Body of pancreas (tissue), 4 donors: ENCODE measurements around the gene USP17L18. TPM values are rescaled to one million over a fixed set of nuclear protein-coding genes. Genes with fewer than 3 reads are reported as not detected.
"Not testable (repeated sequence)": the region's sequence is repeated elsewhere in the genome, so short reads cannot be mapped to it uniquely, and the experiment has no call there.

ENCODE experiments used
- ATAC-seq: fragments of 150-250 bp; one replicate; pipeline ENCODE4 v1.9.1; 2016
- DNase-seq, 4 donors: peaks; one replicate each; pipeline ENCODE4 v3.0.0-alpha.2; 2019
- H3K27ac ChIP-seq, 4 donors: fragments of 200-600 bp; sonication (generic); 1 replicate in 3 of 4; 2 replicates in 1 of 4; pipeline versions ENCODE4 v1.5.1 to v1.6.1; 2016 to 2019; ENCODE audit warnings: mild to moderate bottlenecking in 1 of 4, mixed read lengths in 1 of 4, moderate library complexity in 1 of 4
- H3K27me3 ChIP-seq, 2 donors: fragments of 200-600 bp; sonication (generic); one replicate each; pipeline ENCODE4 v1.6.0; 2016; ENCODE audit warnings: mild to moderate bottlenecking in 1 of 2
- H3K36me3 ChIP-seq, 2 donors: fragments of 200-600 bp; sonication (generic); replicated peaks in 1 of 2; 2 replicates each; pipeline ENCODE4 v1.5.1; 2016; ENCODE audit warnings: low read depth in 2 of 2; ENCODE audit not compliant: insufficient read depth in 1 of 2
- H3K4me1 ChIP-seq: fragments of 200-600 bp; sonication (generic); one replicate; pipeline ENCODE4 v1.6.0; 2016
- H3K4me3 ChIP-seq, 2 donors: fragments of 200-600 bp; sonication (generic); 1 replicate in 1 of 2; 2 replicates in 1 of 2; pipeline ENCODE4 v1.5.1; 2016 to 2019
- H3K9me3 ChIP-seq, 3 donors: fragments of 200-600 bp; sonication (generic); 1 replicate in 2 of 3; 2 replicates in 1 of 3; pipeline ENCODE4 v1.5.1; 2016
- WGBS, 2 donors: methylation state at CpG; one replicate each; pipeline ENCODE4 v1.1.5; 2017; 5-methylcytosine and 5-hydroxymethylcytosine counted together
- intact Hi-C: fragments of 100-400 bp; cut with DNase I; formaldehyde crosslinking; loops from one replicate; pipeline ENCODE4 v1.15.1; 2023
- total RNA-seq, 2 donors: library from RNA; depleted of rRNA; stranded (reverse); fragments of >200 nt; gene quantifications; one replicate each; pipeline ENCODE4 v1.1.0, GENCODE V29; 2016

USP17L18 gene, protein sequence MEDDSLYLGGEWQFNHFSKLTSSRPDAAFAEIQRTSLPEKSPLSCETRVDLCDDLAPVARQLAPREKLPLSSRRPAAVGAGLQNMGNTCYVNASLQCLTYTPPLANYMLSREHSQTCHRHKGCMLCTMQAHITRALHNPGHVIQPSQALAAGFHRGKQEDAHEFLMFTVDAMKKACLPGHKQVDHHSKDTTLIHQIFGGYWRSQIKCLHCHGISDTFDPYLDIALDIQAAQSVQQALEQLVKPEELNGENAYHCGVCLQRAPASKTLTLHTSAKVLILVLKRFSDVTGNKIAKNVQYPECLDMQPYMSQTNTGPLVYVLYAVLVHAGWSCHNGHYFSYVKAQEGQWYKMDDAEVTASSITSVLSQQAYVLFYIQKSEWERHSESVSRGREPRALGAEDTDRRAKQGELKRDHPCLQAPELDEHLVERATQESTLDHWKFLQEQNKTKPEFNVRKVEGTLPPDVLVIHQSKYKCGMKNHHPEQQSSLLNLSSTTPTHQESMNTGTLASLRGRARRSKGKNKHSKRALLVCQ
- not detected for total RNA-seq

DNA sequence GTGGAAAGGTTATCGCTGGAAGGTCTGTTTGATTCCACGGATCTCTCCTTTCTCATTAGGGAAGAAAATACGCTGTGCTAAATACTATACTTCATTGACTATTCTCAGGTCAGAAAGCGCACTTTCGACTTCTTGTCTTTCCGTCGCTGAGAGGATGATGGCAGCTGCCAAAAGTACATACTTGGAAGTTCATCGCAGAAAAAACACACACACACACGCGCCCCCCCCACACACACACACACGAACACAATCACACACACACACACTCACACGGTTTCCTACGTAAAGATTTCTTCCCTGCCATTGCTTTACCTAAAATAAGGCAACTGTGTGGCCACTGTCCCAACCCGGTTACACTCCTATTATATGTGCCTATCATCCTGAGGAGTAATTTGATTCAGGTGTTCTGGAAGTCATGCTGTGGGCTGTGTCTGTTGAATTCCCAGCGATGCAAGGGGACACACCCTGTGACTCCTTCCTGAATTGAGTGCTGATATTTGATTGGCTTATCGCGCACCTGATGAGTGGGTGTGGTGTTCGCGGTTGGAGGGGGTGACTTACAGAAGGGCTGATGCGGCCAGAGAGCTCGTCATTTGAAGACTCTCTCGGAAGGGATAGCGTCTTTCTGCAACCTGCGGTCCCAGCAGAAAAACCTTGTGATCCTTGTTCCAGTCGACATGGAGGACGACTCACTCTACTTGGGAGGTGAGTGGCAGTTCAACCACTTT is at the start of gene USP17L18:
Gene USP17L18 (plus strand): TSS at position 678 of the 728 bp plus-strand sequence. CDS start 0 bp downstream, at position 678.
- H3K4me3 ChIP-seq, H3K36me3 ChIP-seq, H3K27ac ChIP-seq, H3K27me3 ChIP-seq, H3K4me1 ChIP-seq, ATAC-seq, intact Hi-C loops, H3K9me3 ChIP-seq: not testable (repeated sequence)
- peak; percentile 1 to 20 (median 6) for DNase-seq
- WGBS, 2 donors = 74 to 82% methylated on average over 10 to 11 of the region's 26 CpGs

DNA sequence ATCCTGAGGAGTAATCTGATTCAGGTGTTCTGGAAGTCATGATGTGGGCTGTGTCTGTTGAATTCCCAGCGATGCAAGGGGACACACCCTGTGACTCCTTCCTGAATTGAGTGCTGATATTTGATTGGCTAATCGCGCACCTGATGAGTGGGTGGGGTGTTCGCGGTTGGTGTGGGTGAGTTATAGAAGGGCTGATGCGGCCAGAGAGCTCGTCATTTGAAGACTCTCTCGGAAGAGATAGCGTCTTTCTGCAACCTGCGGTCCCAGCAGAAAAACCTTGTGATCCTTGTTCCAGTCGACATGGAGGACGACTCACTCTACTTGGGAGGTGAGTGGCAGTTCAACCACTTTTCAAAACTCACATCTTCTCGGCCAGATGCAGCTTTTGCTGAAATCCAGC is 38.1 kb upstream of the USP17L18 start, which contains the start of gene USP17L10:
Gene USP17L10 (plus strand): TSS at position 301 of the 400 bp plus-strand sequence. CDS start 0 bp downstream, at position 301.
- H3K27ac ChIP-seq, H3K4me3 ChIP-seq, H3K36me3 ChIP-seq, H3K27me3 ChIP-seq, DNase-seq, H3K4me1 ChIP-seq, intact Hi-C loops, ATAC-seq, H3K9me3 ChIP-seq: not testable (repeated sequence)
- 43% methylated on average over 3 of the region's 13 CpGs; no CpG with 5 or more reads in 1 of the 2 donors for WGBS, 2 donors

DNA sequence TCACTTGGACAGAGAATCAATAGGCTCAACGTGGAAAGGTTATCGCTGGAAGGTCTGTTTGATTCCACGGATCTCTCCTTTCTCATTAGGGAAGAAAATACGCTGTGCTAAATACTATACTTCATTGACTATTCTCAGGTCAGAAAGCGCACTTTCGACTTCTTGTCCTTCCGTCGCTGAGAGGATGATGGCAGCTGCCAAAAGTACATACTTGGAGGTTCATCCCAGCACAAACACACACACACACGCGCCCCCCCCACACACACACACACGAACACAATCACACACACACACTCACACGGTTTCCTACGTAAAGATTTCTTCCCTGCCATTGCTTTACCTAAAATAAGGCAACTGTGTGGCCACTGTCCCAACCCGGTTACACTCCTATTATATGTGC is 33.7 kb upstream of the USP17L18 start:
- H3K36me3 ChIP-seq, H3K27ac ChIP-seq, intact Hi-C loops, H3K4me1 ChIP-seq, H3K27me3 ChIP-seq, ATAC-seq, H3K4me3 ChIP-seq, H3K9me3 ChIP-seq: not testable (repeated sequence)
- DNase-seq = peak in 1 of 4 donors; percentile 3
- 62 to 71% methylated on average over 10 of the region's 14 CpGs for WGBS, 2 donors

DNA sequence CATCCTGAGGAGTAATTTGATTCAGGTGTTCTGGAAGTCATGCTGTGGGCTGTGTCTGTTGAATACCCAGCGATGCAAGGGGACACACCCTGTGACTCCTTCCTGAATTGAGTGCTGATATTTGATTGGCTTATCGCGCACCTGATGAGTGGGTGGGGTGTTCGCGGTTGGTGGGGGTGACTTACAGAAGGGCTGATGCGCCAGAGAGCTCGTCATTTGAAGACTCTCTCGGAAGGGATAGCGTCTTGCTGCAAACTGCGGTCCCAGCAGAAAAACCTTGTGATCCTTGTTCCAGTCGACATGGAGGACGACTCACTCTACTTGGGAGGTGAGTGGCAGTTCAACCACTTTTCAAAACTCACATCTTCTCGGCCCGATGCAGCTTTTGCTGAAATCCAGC is 33.3 kb upstream of the USP17L18 start, which contains the start of gene USP17L11:
Gene USP17L11 (plus strand): TSS at position 301 of the 400 bp plus-strand sequence. CDS start 0 bp downstream, at position 301.
- H3K36me3 ChIP-seq, DNase-seq, H3K27ac ChIP-seq, H3K9me3 ChIP-seq, ATAC-seq, H3K27me3 ChIP-seq, H3K4me1 ChIP-seq, H3K4me3 ChIP-seq, intact Hi-C loops: not testable (repeated sequence)
- no CpG with 5 or more reads among the region's 14 CpGs for WGBS, 2 donors

DNA sequence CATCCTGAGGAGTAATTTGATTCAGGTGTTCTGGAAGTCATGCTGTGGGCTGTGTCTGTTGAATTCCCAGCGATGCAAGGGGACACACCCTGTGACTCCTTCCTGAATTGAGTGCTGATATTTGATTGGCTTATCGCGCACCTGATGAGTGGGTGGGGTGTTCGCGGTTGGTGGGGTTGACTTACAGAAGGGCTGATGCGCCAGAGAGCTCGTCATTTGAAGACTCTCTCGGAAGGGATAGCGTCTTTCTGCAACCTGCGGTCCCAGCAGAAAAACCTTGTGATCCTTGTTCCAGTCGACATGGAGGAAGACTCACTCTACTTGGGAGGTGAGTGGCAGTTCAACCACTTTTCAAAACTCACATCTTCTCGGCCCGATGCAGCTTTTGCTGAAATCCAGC is 28.6 kb upstream of the USP17L18 start, which contains the start of gene USP17L12:
Gene USP17L12 (plus strand): TSS at position 301 of the 400 bp plus-strand sequence. CDS start 0 bp downstream, at position 301.
- ATAC-seq, H3K4me1 ChIP-seq, H3K9me3 ChIP-seq, intact Hi-C loops, H3K27me3 ChIP-seq, H3K27ac ChIP-seq, H3K4me3 ChIP-seq, DNase-seq, H3K36me3 ChIP-seq: not testable (repeated sequence)
- WGBS, 2 donors = no CpG with 5 or more reads among the region's 13 CpGs

DNA sequence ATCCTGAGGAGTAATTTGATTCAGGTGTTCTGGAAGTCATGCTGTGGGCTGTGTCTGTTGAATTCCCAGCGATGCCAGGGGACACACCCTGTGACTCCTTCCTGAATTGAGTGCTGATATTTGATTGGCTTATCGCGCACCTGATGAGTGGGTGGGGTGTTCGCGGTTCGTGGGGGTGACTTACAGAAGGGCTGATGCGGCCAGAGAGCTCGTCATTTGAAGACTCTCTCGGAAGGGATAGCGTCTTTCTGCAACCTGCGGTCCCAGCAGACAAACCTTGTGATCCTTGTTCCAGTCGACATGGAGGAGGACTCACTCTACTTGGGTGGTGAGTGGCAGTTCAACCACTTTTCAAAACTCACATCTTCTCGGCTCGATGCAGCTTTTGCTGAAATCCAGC is 23.8 kb upstream of the USP17L18 start, which contains the start of gene USP17L13:
Gene USP17L13 (plus strand): TSS at position 301 of the 400 bp plus-strand sequence. CDS start 0 bp downstream, at position 301.
- H3K4me1 ChIP-seq, DNase-seq, H3K9me3 ChIP-seq, H3K36me3 ChIP-seq, H3K4me3 ChIP-seq, intact Hi-C loops, H3K27ac ChIP-seq, ATAC-seq, H3K27me3 ChIP-seq: not testable (repeated sequence)
- no CpG with 5 or more reads among the region's 14 CpGs for WGBS, 2 donors

DNA sequence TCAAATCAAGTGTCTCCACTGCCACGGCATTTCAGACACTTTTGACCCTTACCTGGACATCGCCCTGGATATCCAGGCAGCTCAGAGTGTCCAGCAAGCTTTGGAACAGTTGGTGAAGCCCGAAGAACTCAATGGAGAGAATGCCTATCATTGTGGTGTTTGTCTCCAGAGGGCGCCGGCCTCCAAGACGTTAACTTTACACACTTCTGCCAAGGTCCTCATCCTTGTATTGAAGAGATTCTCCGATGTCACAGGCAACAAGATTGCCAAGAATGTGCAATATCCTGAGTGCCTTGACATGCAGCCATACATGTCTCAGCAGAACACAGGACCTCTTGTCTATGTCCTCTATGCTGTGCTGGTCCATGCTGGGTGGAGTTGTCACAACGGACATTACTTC is 18.2 kb upstream of the USP17L18 start:
- H3K4me1 ChIP-seq, H3K27ac ChIP-seq, H3K36me3 ChIP-seq, H3K4me3 ChIP-seq, intact Hi-C loops, H3K27me3 ChIP-seq, ATAC-seq, H3K9me3 ChIP-seq: not testable (repeated sequence)
- peak in 1 of 4 donors; percentile 2 for DNase-seq
- 64% methylated on average over 5 of the region's 8 CpGs; no CpG with 5 or more reads in 1 of the 2 donors for WGBS, 2 donors

DNA sequence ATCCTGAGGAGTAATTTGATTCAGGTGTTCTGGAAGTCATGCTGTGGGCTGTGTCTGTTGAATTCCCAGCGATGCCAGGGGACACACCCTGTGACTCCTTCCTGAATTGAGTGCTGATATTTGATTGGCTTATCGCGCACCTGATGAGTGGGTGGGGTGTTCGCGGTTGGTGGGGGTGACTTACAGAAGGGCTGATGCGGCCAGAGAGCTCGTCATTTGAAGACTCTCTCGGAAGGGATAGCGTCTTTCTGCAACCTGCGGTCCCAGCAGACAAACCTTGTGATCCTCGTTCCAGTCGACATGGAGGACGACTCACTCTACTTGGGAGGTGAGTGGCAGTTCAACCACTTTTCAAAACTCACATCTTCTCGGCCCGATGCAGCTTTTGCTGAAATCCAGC is 14.3 kb upstream of the USP17L18 start, which contains the start of gene USP17L15:
Gene USP17L15 (plus strand): TSS at position 301 of the 400 bp plus-strand sequence. CDS start 0 bp downstream, at position 301.
- ATAC-seq, H3K27ac ChIP-seq, intact Hi-C loops, H3K9me3 ChIP-seq, H3K27me3 ChIP-seq, H3K36me3 ChIP-seq, H3K4me3 ChIP-seq, DNase-seq, H3K4me1 ChIP-seq: not testable (repeated sequence)
- no CpG with 5 or more reads among the region's 15 CpGs for WGBS, 2 donors

DNA sequence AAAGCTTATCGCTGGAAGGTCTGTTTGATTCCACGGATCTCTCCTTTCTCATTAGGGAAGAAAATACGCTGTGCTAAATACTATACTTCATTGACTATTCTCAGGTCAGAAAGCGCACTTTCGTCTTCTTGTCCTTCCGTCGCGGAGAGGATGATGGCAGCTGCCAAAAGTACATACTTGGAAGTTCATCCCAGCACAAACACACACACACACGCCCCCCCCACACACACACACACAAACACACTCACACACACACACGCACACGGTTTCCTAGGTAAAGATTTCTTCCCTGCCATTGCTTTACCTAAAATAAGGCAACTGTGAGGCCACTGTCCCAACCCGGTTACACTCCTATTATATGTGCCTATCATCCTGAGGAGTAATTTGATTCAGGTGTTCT is 10.0 kb upstream of the USP17L18 start:
- H3K9me3 ChIP-seq, H3K4me1 ChIP-seq, H3K27ac ChIP-seq, ATAC-seq, H3K36me3 ChIP-seq, intact Hi-C loops, H3K4me3 ChIP-seq, H3K27me3 ChIP-seq: not testable (repeated sequence)
- DNase-seq = peak in 3 of 4 donors; percentile 5 to 12 (median 6)
- no CpG with 5 or more reads among the region's 12 CpGs for WGBS, 2 donors

DNA sequence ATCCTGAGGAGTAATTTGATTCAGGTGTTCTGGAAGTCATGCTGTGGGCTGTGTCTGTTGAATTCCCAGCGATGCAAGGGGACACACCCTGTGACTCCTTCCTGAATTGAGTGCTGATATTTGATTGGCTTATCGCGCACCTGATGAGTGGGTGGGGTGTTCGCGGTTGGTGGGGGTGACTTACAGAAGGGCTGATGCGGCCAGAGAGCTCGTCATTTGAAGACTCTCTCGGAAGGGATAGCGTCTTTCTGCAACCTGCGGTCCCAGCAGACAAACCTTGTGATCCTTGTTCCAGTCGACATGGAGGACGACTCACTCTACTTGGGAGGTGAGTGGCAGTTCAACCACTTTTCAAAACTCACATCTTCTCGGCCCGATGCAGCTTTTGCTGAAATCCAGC is 4.9 kb upstream of the USP17L18 start, which contains the start of gene USP17L17:
Gene USP17L17 (plus strand): TSS at position 301 of the 400 bp plus-strand sequence. CDS start 0 bp downstream, at position 301.
- H3K4me3 ChIP-seq, H3K27me3 ChIP-seq, H3K9me3 ChIP-seq, H3K36me3 ChIP-seq, H3K4me1 ChIP-seq, DNase-seq, intact Hi-C loops, H3K27ac ChIP-seq, ATAC-seq: not testable (repeated sequence)
- WGBS, 2 donors = 80 to 81% methylated on average over 7 to 14 of the region's 14 CpGs

DNA sequence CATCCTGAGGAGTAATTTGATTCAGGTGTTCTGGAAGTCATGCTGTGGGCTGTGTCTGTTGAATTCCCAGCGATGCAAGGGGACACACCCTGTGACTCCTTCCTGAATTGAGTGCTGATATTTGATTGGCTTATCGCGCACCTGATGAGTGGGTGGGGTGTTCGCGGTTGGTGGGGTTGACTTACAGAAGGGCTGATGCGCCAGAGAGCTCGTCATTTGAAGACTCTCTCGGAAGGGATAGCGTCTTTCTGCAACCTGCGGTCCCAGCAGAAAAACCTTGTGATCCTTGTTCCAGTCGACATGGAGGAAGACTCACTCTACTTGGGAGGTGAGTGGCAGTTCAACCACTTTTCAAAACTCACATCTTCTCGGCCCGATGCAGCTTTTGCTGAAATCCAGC is 4.6 kb downstream of the USP17L18 start, which contains the start of gene USP17L19:
Gene USP17L19 (plus strand): TSS at position 301 of the 400 bp plus-strand sequence. CDS start 0 bp downstream, at position 301.
- H3K4me1 ChIP-seq, ATAC-seq, intact Hi-C loops, H3K4me3 ChIP-seq, H3K36me3 ChIP-seq, H3K27ac ChIP-seq, DNase-seq, H3K9me3 ChIP-seq, H3K27me3 ChIP-seq: not testable (repeated sequence)
- WGBS, 2 donors = no CpG with 5 or more reads among the region's 13 CpGs
